ENCODE data around the gene KCTD10.

Gene KCTD10

GRCh38 chr12:109494348-109494881, 17.3 kb upstream of the KCTD10 start:
- DNase-seq (ENCODE audit: low read depth in 2 of 3, low spot score in 2 of 3): no peak

- no peak for DNase-seq (ENCODE audit: low read depth in 2 of 3, low spot score in 2 of 3)
Observed at GRCh38 chr12:109493938-109494337, 16.8 kb upstream of the KCTD10 start.

- DNase-seq (ENCODE audit: low read depth in 2 of 3, low spot score in 2 of 3): no peak
Observed at GRCh38 chr12:109493090-109493489, 16.0 kb upstream of the KCTD10 start.

- DNase-seq (ENCODE audit: low read depth in 2 of 3, low spot score in 2 of 3): no peak
Observed at GRCh38 chr12:109492371-109492770, 15.3 kb upstream of the KCTD10 start.

- no peak for DNase-seq (ENCODE audit: low read depth in 2 of 3, low spot score in 2 of 3)
Observed at GRCh38 chr12:109491671-109492070, 14.6 kb upstream of the KCTD10 start.

GRCh38 chr12:109489955-109490565, 13.0 kb upstream of the KCTD10 start:
- DNase-seq (ENCODE audit: low read depth in 2 of 3, low spot score in 2 of 3): no peak

- DNase-seq (ENCODE audit: low read depth in 2 of 3, low spot score in 2 of 3): no peak
Observed at GRCh38 chr12:109489016-109489954, 12.2 kb upstream of the KCTD10 start.

- DNase-seq (ENCODE audit: low read depth in 2 of 3, low spot score in 2 of 3): no peak
Observed at GRCh38 chr12:109488051-109488665, 11.1 kb upstream of the KCTD10 start.

GRCh38 chr12:109487181-109488050, 10.3 kb upstream of the KCTD10 start:
- no peak for DNase-seq (ENCODE audit: low read depth in 2 of 3, low spot score in 2 of 3)

GRCh38 chr12:109485201-109485600, 8.1 kb upstream of the KCTD10 start:
- no peak for DNase-seq (ENCODE audit: low read depth in 2 of 3, low spot score in 2 of 3)

GRCh38 chr12:109483346-109483745, 6.2 kb upstream of the KCTD10 start:
- no peak for DNase-seq (ENCODE audit: low read depth in 2 of 3, low spot score in 2 of 3)

GRCh38 chr12:109482894-109483293, 5.8 kb upstream of the KCTD10 start:
- no peak for DNase-seq (ENCODE audit: low read depth in 2 of 3, low spot score in 2 of 3)

- no peak for DNase-seq (ENCODE audit: low read depth in 2 of 3, low spot score in 2 of 3)
Observed at GRCh38 chr12:109482491-109482890, 5.4 kb upstream of the KCTD10 start.

- DNase-seq (ENCODE audit: low read depth in 2 of 3, low spot score in 2 of 3): no peak
Observed at GRCh38 chr12:109481863-109482262, 4.8 kb upstream of the KCTD10 start.

GRCh38 chr12:109480356-109480755, 3.3 kb upstream of the KCTD10 start:
- no peak for DNase-seq (ENCODE audit: low read depth in 2 of 3, low spot score in 2 of 3)

- DNase-seq (ENCODE audit: low read depth in 2 of 3, low spot score in 2 of 3): no peak
Observed at GRCh38 chr12:109479761-109480160, 2.7 kb upstream of the KCTD10 start.

- no peak for DNase-seq (ENCODE audit: low read depth in 2 of 3, low spot score in 2 of 3)
Observed at GRCh38 chr12:109477963-109478315, 839 bp upstream of the KCTD10 start.

GRCh38 chr12:109476807-109477184, 304 bp downstream of the KCTD10 start:
- no peak for DNase-seq (ENCODE audit: low read depth in 2 of 3, low spot score in 2 of 3)

GRCh38 chr12:109475993-109476806, 900 bp downstream of the KCTD10 start:
- DNase-seq (ENCODE audit: low read depth in 2 of 3, low spot score in 2 of 3): no peak

- no peak for DNase-seq (ENCODE audit: low read depth in 2 of 3, low spot score in 2 of 3)
Observed at GRCh38 chr12:109475121-109475520, 2.0 kb downstream of the KCTD10 start.
